Measurements from ENCODE around the gene TGFBR3L. TPM values are rescaled to one million over a fixed set of nuclear protein-coding genes. Genes with fewer than 3 reads are reported as not detected.
A peak's percentile ranks its signal among the peaks of the same experiment; 100 is the strongest.
"Not testable (repeated sequence)": the region's sequence is repeated elsewhere in the genome, so short reads cannot be mapped to it uniquely, and the experiment has no call there.

The TGFBR3L gene
- polyA plus RNA-seq, 1 donor = 0.42 TPM

DNA sequence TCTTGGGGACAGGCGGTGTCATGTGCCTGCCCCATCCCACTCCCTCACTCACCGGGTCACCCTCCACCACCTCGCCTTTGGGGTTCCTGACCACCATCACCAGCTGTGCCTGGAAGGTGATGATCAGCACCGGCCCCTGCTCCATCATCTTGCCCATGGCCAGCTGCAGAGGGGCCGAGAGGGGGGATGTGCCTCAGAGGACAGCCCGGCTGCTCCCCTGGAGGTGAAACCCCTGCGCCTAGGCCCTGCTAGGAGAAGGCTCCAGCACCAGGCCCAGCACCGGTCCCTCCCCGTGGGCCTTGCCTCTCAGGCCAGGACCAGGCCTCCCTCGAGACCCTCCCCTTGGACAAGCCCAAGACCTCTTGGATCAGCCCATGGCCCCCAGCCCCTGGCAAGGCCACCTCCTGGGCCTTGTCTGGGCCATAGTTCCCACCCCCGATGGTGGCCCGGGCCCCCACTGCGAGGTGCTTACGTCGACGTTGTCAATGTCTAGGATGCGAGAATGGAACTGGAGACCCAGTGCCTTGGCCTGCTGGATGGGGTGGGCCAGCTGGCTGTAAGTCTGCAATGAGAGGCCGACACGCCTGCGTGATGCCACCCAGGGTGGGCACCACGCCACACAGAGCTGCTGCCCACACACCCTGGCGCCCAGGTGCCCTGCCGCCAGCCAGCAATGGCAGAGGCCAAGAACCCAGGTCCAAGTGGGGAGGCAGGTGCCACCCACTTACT lies 13.1 kb downstream of the TGFBR3L start:
- no peak for DNase-seq

DNA sequence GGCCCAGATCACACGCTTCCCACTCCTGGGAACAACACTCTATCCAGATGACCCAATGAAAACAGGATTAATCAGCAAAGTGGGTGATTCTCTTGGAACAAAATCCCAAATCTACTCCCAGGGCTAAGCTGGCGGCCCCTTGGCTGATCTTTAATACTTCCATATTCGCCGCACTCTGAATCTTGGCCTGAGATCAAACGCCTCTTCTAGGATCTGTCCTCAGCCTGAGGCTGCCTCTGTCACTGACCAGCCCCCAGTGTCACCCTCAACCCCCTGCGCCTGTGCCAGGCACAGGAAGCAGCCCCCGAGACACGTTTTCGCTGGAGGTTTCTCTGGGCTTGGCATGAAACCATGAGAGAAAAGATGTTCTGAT lies 13.7 kb downstream of the TGFBR3L start:
- DNase-seq = no peak

GRCh38 chr19:7928741-7929701 lies 14.4 kb downstream of the TGFBR3L start:
- no peak for DNase-seq

DNA sequence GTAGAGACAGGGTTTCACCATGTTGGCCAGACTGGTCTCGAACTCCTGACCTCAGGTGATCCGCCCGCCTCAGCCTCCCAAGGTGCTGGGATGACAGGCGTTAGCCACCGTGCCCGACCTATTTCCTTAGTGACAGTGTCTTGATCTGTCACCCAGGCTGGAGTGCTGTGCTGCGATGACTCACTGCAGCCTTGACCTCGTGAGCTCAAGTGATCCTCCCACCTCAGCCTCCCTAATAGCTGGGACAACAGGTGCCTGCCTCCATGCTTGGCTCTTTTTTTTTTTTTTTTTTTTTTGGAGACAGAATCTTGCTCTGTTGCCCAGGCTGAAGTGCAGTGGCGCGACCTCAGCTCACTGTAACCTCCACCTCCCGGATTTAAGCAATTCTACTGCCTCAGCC lies 15.4 kb downstream of the TGFBR3L start:
- DNase-seq = not testable (repeated sequence)

- DNase-seq = no peak
Measured at GRCh38 chr19:7930765-7931164, 16.1 kb downstream of the TGFBR3L start.

DNA sequence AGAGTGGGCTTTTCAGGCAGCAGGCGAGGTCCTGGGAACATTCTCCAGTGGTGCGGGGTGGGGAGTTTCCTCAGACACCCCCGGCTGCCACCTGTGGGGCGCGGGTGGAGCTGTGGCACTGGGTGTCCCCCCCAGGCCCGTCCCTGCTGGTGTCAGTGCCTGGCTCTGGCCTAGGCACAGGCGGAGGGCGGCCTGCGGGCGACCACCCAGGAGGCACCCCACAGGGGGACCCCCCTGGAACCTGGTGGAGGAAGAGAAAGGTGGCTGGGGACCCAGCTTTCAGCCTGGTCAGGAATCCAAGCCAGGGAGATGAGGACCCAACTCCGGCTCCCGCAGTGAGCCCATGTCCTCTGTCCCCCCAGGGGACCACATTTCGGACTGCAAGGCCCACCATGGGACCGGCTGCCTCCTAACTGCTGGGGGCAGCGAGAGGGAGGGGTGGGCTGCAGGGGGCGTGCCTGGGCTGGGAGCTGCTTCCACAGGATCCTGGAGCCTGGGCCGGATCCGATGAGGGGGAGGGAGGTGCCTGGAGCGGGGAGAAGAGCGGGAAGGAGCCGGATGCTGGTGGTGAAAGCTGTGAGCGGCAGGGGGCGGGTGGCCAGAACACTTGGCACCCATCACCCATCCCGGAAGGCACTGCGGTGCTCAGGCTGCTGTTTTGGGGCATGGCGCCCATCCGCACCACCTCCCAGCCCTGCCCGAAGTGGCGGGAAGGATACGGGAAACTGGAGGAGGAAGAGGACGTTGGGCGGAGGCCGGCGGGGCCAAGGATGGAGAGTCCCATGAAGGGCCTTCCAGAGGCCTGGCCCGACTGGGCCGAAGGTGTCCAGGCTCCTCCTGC lies 16.8 kb downstream of the TGFBR3L start:
- DNase-seq = no peak

- DNase-seq = no peak
Measured at GRCh38 chr19:7932276-7932929, 17.8 kb downstream of the TGFBR3L start.

GRCh38 chr19:7932930-7933300 lies 18.3 kb downstream of the TGFBR3L start:
- DNase-seq = no peak

DNA sequence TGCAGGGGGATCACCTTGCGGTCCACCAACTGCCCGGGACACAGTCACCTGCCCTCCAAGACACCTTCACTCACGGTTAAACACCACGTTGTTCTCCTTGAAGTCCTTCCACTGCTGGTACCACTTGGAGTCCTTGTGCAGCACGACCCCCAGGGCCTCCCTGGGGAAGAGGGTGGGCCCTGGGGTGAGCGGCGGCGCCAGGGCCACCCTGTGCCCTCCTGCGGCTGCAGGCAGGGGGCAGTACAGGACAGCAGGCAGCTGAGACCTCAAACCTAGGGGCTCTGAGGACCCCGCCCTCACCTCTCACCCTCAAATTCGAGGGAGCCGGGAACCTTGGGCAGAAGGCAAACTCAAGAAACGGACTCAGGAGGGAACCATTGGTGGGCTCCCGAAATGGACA lies 18.8 kb downstream of the TGFBR3L start:
- no peak for DNase-seq

GRCh38 chr19:7933828-7934725 lies 19.4 kb downstream of the TGFBR3L start:
- DNase-seq = no peak

- no peak for DNase-seq
Measured at GRCh38 chr19:7934766-7935165, 20.1 kb downstream of the TGFBR3L start.

DNA sequence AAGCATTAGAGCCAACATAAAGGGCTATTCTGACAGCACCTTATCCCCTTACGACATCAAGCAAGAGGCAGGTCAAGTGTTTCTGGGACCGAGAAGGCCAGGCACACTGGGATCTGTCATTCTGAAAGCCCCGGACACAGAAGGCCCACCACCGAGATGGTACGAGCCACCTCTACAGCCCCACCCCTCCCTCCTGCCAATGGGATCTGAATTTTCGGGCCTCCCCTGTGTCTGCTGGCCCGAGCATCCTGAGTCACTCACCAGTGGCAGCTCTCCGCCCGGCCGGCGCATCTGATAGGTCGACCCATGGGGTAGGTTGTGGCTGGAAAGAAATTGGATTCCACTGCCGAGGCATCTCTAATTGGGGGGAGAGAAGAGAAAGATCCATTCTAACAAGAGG lies 26.2 kb downstream of the TGFBR3L start:
- no peak for DNase-seq

- no peak for DNase-seq
Measured at GRCh38 chr19:7941895-7942596, 27.4 kb downstream of the TGFBR3L start.

- no peak for DNase-seq
Measured at GRCh38 chr19:7942981-7943443, 28.4 kb downstream of the TGFBR3L start.

- peak; percentile 99 for DNase-seq
Measured at GRCh38 chr19:7943444-7944176, 29.0 kb downstream of the TGFBR3L start, which contains the start of gene TIMM44. TIMM44 (minus strand) TSS chr19:7943666; CDS start chr19:7943651, 15 bp downstream.

DNA sequence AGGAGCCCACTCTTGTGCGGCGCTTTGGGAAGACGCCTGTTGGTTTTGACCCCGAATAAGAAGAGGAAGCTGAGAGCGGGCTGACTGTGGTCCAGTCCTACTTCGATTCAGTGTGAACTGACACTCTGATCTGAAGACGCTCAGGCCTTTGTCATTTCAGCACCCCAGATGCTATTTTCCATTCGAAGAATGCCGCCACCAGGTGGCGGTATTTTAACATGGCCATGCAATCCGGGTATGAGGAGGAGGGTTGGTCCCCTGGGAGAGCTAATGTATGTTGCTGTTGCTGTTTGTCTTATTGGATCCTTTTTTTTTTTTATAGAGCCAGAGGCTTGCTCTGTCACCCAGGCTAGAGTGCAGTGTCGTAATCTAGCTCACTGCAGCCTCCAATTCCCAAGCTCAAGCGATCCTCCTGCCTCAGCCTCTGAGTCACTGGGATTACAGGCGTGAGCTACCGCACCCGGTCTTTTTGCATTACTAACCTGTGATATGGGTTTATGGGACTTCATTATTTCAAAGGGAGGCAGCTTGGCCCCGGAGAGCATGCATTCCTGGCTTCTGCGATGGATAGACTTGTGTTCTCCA lies 29.6 kb downstream of the TGFBR3L start:
- DNase-seq = peak; percentile 94

DNA sequence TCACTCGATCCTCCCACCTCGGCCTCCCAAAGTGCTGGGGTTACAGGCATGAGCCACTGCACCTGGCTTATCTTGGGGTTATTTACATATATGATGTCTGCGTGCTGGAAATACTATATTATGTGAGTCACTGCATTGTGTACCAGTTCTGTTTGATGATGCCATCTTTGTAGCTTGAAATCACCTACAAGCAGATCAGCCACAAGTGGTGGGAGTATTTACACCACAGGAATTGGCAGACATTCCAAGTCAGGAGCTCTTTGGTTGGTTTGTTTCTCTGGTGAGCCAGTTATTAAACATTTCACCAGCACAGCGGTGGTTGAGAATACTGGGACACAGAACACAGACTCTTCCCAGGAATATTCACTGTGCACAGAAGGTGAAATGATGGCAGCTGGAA lies 33.3 kb downstream of the TGFBR3L start:
- DNase-seq = no peak

DNA sequence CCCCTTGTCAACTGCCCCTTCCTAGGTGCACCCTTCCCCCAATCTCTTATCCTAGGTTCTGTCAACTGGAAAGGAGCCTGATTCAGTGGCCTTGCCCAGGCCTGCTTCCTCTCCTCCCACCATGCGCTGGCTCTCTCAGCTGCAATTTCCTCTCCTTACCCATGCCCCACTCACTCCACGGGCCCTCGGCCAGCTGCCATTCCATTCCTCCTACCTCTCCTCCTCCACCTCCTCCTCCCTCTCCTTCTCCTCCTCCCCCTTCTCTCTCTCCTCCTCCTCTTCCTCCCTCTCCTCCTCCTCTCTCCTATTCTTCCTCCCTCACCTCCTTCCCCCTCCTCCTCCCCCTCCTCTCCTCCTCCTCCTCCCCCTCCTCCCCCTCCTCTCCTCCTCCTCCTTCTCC lies 38.4 kb downstream of the TGFBR3L start:
- DNase-seq = no peak

- no peak for DNase-seq
Measured at GRCh38 chr19:7953576-7953975, 38.9 kb downstream of the TGFBR3L start.

All from left kidney (tissue), 2 donors.